Activated T-helper 1 cell treated with anti-CD3 and anti-CD28 coated beads, Interleukin-12 subunit alpha, Interleukin-12 subunit beta, Interleukin-2, Interleukin-4 antibody, amounts not matched to agents 30 ng/mL and 10 ng/mL and 1 ng/mL, durations not matched to agents 14 hours and 24 hours and 36 hours (primary cell): ENCODE measurements around the gene AK9. TPM values are rescaled to one million over a fixed set of nuclear protein-coding genes. Genes with fewer than 3 reads are reported as not detected.

Experiments used
- DNase-seq: peaks from one replicate; pipeline ENCODE4 v3.0.0; 2021; ENCODE audit warnings: low spot score
- H3K27ac Mint-ChIP-seq: one replicate; pipeline ENCODE4 v1.8.0; 2021; ENCODE audit warnings: mild to moderate bottlenecking, mixed read lengths
- H3K27me3 Mint-ChIP-seq: one replicate; pipeline ENCODE4 v1.8.0; 2022; ENCODE audit warnings: mild to moderate bottlenecking, moderate library complexity, mixed read lengths; ENCODE audit not compliant: insufficient read depth
- H3K36me3 Mint-ChIP-seq: one replicate; pipeline ENCODE4 v1.8.0; 2021; ENCODE audit warnings: low read depth, mixed read lengths
- H3K4me1 Mint-ChIP-seq: one replicate; pipeline ENCODE4 v1.8.0; 2021; ENCODE audit warnings: low read depth, mixed read lengths
- H3K4me3 Mint-ChIP-seq: one replicate; pipeline ENCODE4 v1.8.0; 2021; ENCODE audit warnings: mild to moderate bottlenecking, moderate library complexity, mixed read lengths
- H3K9me3 Mint-ChIP-seq: one replicate; pipeline ENCODE4 v1.8.0; 2021; ENCODE audit warnings: mixed read lengths
- intact Hi-C: fragments of 100-400 bp; cut with micrococcal nuclease; formaldehyde crosslinking; loops from one replicate; pipeline ENCODE4 v1.15.1; 2024
- total RNA-seq: library from RNA; stranded (reverse); gene quantifications from 2 replicates; pipeline ENCODE4 v1.2.3, GENCODE V29; 2022

Gene AK9
- total RNA-seq, 1 donor from 2014 or later: 2.8 TPM

GRCh38 chr6:109454496-109455436, 236.2 kb downstream of the AK9 start:
- peaks cover 63% of the 10 kb centered on the region for H3K4me1 Mint-ChIP-seq
- H3K36me3 Mint-ChIP-seq: peaks cover 32% of the 10 kb centered on the region
- no peaks in the 10 kb centered on the region for H3K9me3 Mint-ChIP-seq
- H3K27ac Mint-ChIP-seq: peak overlapping the region; percentile 97
- intact Hi-C loops: loop anchor here (1.0 to 10.0 kb wide), 9 partner anchors 14 to 1423 kb away; partner anchors contain the start of genes ARMC2, CDC40, CEP57L1 and PPIL6
- peak overlapping the region; percentile 97 for H3K4me3 Mint-ChIP-seq
- H3K27me3 Mint-ChIP-seq: no peaks in the 10 kb centered on the region
- DNase-seq: peak; percentile 58

GRCh38 chr6:109453594-109454495, 237.2 kb downstream of the AK9 start:
- Mint-ChIP-seq H3K4me3 (peak overlapping the region; percentile 97), H3K27me3 (no peaks in the 10 kb centered on the region), H3K36me3 (peaks cover 30% of the 10 kb centered on the region), H3K9me3 (no peaks in the 10 kb centered on the region), H3K4me1 (peaks cover 58% of the 10 kb centered on the region), H3K27ac (peak overlapping the region; percentile 95)
- no peak for DNase-seq
- intact Hi-C loops: loop anchor here (2.0 to 10.0 kb wide), 4 partner anchors 81 to 731 kb away; partner anchors contain the start of genes ARMC2 and CDC40

- Mint-ChIP-seq H3K36me3 (peaks cover 29% of the 10 kb centered on the region), H3K27me3 (no peaks in the 10 kb centered on the region), H3K27ac (no peak overlapping the region), H3K9me3 (no peaks in the 10 kb centered on the region), H3K4me1 (peaks cover 57% of the 10 kb centered on the region), H3K4me3 (peak overlapping the region; percentile 34)
- DNase-seq: no peak
- intact Hi-C loops: loop anchor here (10.0 kb wide), 2 partner anchors 608 to 732 kb away; partner anchors contain the start of genes ARMC2 and CDC40
Observed at GRCh38 chr6:109453156-109453555, 237.8 kb downstream of the AK9 start.

- DNase-seq: no peak
- Mint-ChIP-seq H3K4me3 (peak overlapping the region; percentile 51), H3K27ac (peak overlapping the region; percentile 52), H3K36me3 (peaks cover 35% of the 10 kb centered on the region), H3K27me3 (no peaks in the 10 kb centered on the region), H3K9me3 (no peaks in the 10 kb centered on the region), H3K4me1 (peaks cover 49% of the 10 kb centered on the region)
- intact Hi-C loops: loop anchor here (10.0 kb wide), 2 partner anchors 607 to 733 kb away; partner anchors contain the start of genes ARMC2 and CDC40
Observed at GRCh38 chr6:109452181-109452580, 238.8 kb downstream of the AK9 start.

- intact Hi-C loops: loop anchor here (10.0 kb wide), 2 partner anchors 607 to 733 kb away; partner anchors contain the start of genes ARMC2 and CDC40
- Mint-ChIP-seq H3K36me3 (peaks cover 37% of the 10 kb centered on the region), H3K4me1 (peaks cover 41% of the 10 kb centered on the region), H3K9me3 (no peaks in the 10 kb centered on the region), H3K4me3 (no peak overlapping the region), H3K27me3 (no peaks in the 10 kb centered on the region), H3K27ac (no peak overlapping the region)
- no peak for DNase-seq
Observed at GRCh38 chr6:109451376-109451775, 239.6 kb downstream of the AK9 start.

- H3K4me3 Mint-ChIP-seq: no peak overlapping the region
Observed at GRCh38 chr6:109450801-109451200, 240.2 kb downstream of the AK9 start.

GRCh38 chr6:109449795-109450673, 241.0 kb downstream of the AK9 start:
- no peak for DNase-seq
- intact Hi-C loops: loop anchor here (10.0 kb wide), 2 partner anchors 605 to 735 kb away; partner anchors contain the start of genes ARMC2 and CDC40
- no peaks in the 10 kb centered on the region for H3K9me3 Mint-ChIP-seq
- H3K4me3 Mint-ChIP-seq: peak overlapping the region; percentile 49
- H3K4me1 Mint-ChIP-seq: peaks cover 37% of the 10 kb centered on the region
- peaks cover 45% of the 10 kb centered on the region for H3K36me3 Mint-ChIP-seq
- peak overlapping the region; percentile 80 for H3K27ac Mint-ChIP-seq
- H3K27me3 Mint-ChIP-seq: no peaks in the 10 kb centered on the region

More at GRCh38 chr6:109450801-109451200, 240.2 kb downstream of the AK9 start:
- H3K27ac Mint-ChIP-seq: no peak overlapping the region
- H3K9me3 Mint-ChIP-seq: no peaks in the 10 kb centered on the region
- intact Hi-C loops: loop anchor here (10.0 kb wide), 2 partner anchors 606 to 734 kb away; partner anchors contain the start of genes ARMC2 and CDC40
- H3K36me3 Mint-ChIP-seq: peaks cover 40% of the 10 kb centered on the region
- DNase-seq: no peak
- H3K27me3 Mint-ChIP-seq: no peaks in the 10 kb centered on the region
- H3K4me1 Mint-ChIP-seq: peaks cover 40% of the 10 kb centered on the region

GRCh38 chr6:109449064-109449794, 241.8 kb downstream of the AK9 start:
- peak overlapping the region; percentile 80 for H3K27ac Mint-ChIP-seq
- H3K4me3 Mint-ChIP-seq: peak overlapping the region; percentile 49
- peaks cover 29% of the 10 kb centered on the region for H3K4me1 Mint-ChIP-seq
- peaks cover 47% of the 10 kb centered on the region for H3K36me3 Mint-ChIP-seq
- no peaks in the 10 kb centered on the region for H3K9me3 Mint-ChIP-seq
- H3K27me3 Mint-ChIP-seq: no peaks in the 10 kb centered on the region
- no peak for DNase-seq
- intact Hi-C loops: no loop called here

- peaks cover 48% of the 10 kb centered on the region for H3K36me3 Mint-ChIP-seq
- peaks cover 24% of the 10 kb centered on the region for H3K4me1 Mint-ChIP-seq
- H3K27me3 Mint-ChIP-seq: no peaks in the 10 kb centered on the region
- H3K9me3 Mint-ChIP-seq: no peaks in the 10 kb centered on the region
- DNase-seq: no peak
- H3K27ac Mint-ChIP-seq: no peak overlapping the region
- intact Hi-C loops: no loop called here
- H3K4me3 Mint-ChIP-seq: no peak overlapping the region
Observed at GRCh38 chr6:109448615-109449014, 242.4 kb downstream of the AK9 start.

- no peak for DNase-seq
- no peaks in the 10 kb centered on the region for H3K9me3 Mint-ChIP-seq
- no peak overlapping the region for H3K27ac Mint-ChIP-seq
- peaks cover 28% of the 10 kb centered on the region for H3K4me1 Mint-ChIP-seq
- H3K36me3 Mint-ChIP-seq: peaks cover 48% of the 10 kb centered on the region
- no peak overlapping the region for H3K4me3 Mint-ChIP-seq
- intact Hi-C loops: no loop called here
- no peaks in the 10 kb centered on the region for H3K27me3 Mint-ChIP-seq
Observed at GRCh38 chr6:109447878-109448555, 243.0 kb downstream of the AK9 start.

GRCh38 chr6:109447087-109447486, 243.9 kb downstream of the AK9 start:
- no peaks in the 10 kb centered on the region for H3K9me3 Mint-ChIP-seq
- intact Hi-C loops: no loop called here
- H3K27me3 Mint-ChIP-seq: no peaks in the 10 kb centered on the region
- H3K27ac Mint-ChIP-seq: no peak overlapping the region
- DNase-seq: no peak
- no peak overlapping the region for H3K4me3 Mint-ChIP-seq
- H3K36me3 Mint-ChIP-seq: peaks cover 47% of the 10 kb centered on the region
- peaks cover 37% of the 10 kb centered on the region for H3K4me1 Mint-ChIP-seq
